Esophagus squamous epithelium (tissue), 4 donors: Measurements from ENCODE around the gene CCDC33.

Source experiments
- CTCF ChIP-seq, 6 experiments: fragments of 450-650 bp in 4 of 6; fragments of 200-600 bp in 2 of 6; sonication (generic) in 2 of 6; IDR thresholded peaks; one replicate each; pipeline ENCODE4 v1.5.1; 2016 to 2019; ENCODE audit warnings: antibody characterized with exemption in 6 of 6, mild to moderate bottlenecking in 4 of 6, moderate library complexity in 4 of 6
- POLR2A ChIP-seq, 4 donors: fragments of 450-650 bp; IDR thresholded peaks; one replicate each; pipeline ENCODE4 v1.6.1; 2017; ENCODE audit warnings: antibody characterized with exemption in 4 of 4, mild to moderate bottlenecking in 4 of 4, moderate library complexity in 3 of 4

- no peak for TF ChIP-seq CTCF (IDR thresholded peaks at IDR 0.05)
- no peak for TF ChIP-seq POLR2A (IDR thresholded peaks at IDR 0.05)
These were observed 82.4 kb downstream of the CCDC33 start for GRCh38 chr15:74318376-74319137.
